B cell (primary cell): Measurements from ENCODE around the gene USP48.

Source experiments
- CTCF ChIP-seq: fragments of 200-600 bp; IDR thresholded peaks from one replicate; pipeline ENCODE4 v1.8.0; 2022; ENCODE audit warnings: antibody characterized with exemption, mild to moderate bottlenecking
- EZH2 ChIP-seq: IDR thresholded peaks from 2 replicates; pipeline ENCODE4 v1.6.1; 2012; ENCODE audit warnings: borderline replicate concordance, low read depth, mild to moderate bottlenecking, moderate library complexity, low read length; ENCODE audit not compliant: insufficient read depth, poor library complexity, severe bottlenecking

GRCh38 chr1:21822349-21822748 is 39.4 kb upstream of the USP48 start:
- no peak for TF ChIP-seq CTCF
- TF ChIP-seq EZH2 = no peak
